Measurements from ENCODE around the gene KAZN. TPM values are rescaled to one million over a fixed set of nuclear protein-coding genes. Genes with fewer than 3 reads are reported as not detected.

Gene KAZN
- polyA plus RNA-seq, 1 of the 3 experiments (the other 2 are of a cell fraction) = 6.8 TPM

- TF ChIP-seq GABPA (IDR thresholded peaks at IDR 0.05; ENCODE audit: low read depth) = no peak
- TF ChIP-seq EZH2phosphoT487 (IDR thresholded peaks at IDR 0.05; ENCODE audit: borderline replicate concordance, low read depth) = no peak
- TF ChIP-seq TEAD4 (IDR thresholded peaks at IDR 0.05; ENCODE audit: borderline replicate concordance, insufficient read depth) = no peak
- TF ChIP-seq MXI1 (IDR thresholded peaks at IDR 0.05; ENCODE audit: low read depth, low read length) = no peak
- TF ChIP-seq NRF1 (IDR thresholded peaks at IDR 0.05; ENCODE audit: low read depth, low read length) = no peak
- TF ChIP-seq PBX3 (IDR thresholded peaks at IDR 0.05) = no peak
Measured at GRCh38 chr1:15057834-15058233, 459.3 kb downstream of the KAZN start (continued).

GRCh38 chr1:15058261-15058660 lies 459.8 kb downstream of the KAZN start:
- no peak overlapping the region for H3K27ac ChIP-seq (ENCODE audit: low read depth in 2 of 2, low read length in 1 of 2)
- H3K9me2 ChIP-seq = no peaks in the 10 kb centered on the region
- H3K36me3 ChIP-seq (replicated peaks in 1 of 2; ENCODE audit: control insufficient read depth in 1 of 2, insufficient read depth in 2 of 2, low read length in 1 of 2) = peaks cover 20 to 49% of the 10 kb centered on the region in 2 experiments
- WGBS (ENCODE audit: low lambda C conversion rate) = 76% methylated on average over 2 of the region's 2 CpGs
- no peaks in the 10 kb centered on the region for H3F3A ChIP-seq (replicated peaks; ENCODE audit: insufficient read depth)
- H3K27me3 ChIP-seq (ENCODE audit: insufficient read depth) = no peaks in the 10 kb centered on the region
- H3K9ac ChIP-seq = no peak overlapping the region
- CTCF ChIA-PET = interaction anchor here (1.3 to 3.8 kb wide), 3 partner anchors 11 to 1093 kb away, joined by 3 to 22 read pairs (median 3); no protein-coding TSS in a partner anchor
- H3K4me1 ChIP-seq (ENCODE audit: control insufficient read depth in 1 of 2, insufficient read depth in 2 of 2, low read depth in 1 of 2, low read length in 1 of 2) = no peaks in the 10 kb centered on the region; a peak in 1 of 4 replicates
- H3K4me2 ChIP-seq = no peak overlapping the region
- TF ChIP-seq GATA2 (CRISPR knock-in tag; IDR thresholded peaks at IDR 0.05) (no peak), RAD21 (IDR thresholded peaks at IDR 0.05; ENCODE audit: low read length) (no peak), REST (IDR thresholded peaks at IDR 0.05; ENCODE audit: low read depth, low read length) (no peak), MEF2A (IDR thresholded peaks at IDR 0.05; ENCODE audit: borderline replicate concordance, low read depth) (no peak), MXI1 (IDR thresholded peaks at IDR 0.05; ENCODE audit: low read depth, low read length) (no peak), TEAD4 (IDR thresholded peaks at IDR 0.05; ENCODE audit: borderline replicate concordance, insufficient read depth) (no peak), RFX5 (IDR thresholded peaks at IDR 0.05; ENCODE audit: low read length) (no peak), RXRA (IDR thresholded peaks at IDR 0.05; ENCODE audit: borderline replicate concordance, low read depth) (no peak), FOXJ3 (CRISPR knock-in tag; IDR thresholded peaks at IDR 0.05) (no peak), RCOR1 (IDR thresholded peaks at IDR 0.05; ENCODE audit: low read length) (no peak), TAF1 (IDR thresholded peaks at IDR 0.05; ENCODE audit: borderline replicate concordance, low read depth, low read length) (no peak)
- POLR2A ChIA-PET = no interaction called here
- peaks cover 4% of the 10 kb centered on the region; the same call in 1 of the 2 replicates for H4K20me1 ChIP-seq (ENCODE audit: insufficient read depth)
- no peaks in the 10 kb centered on the region for H3K9me3 ChIP-seq
- no peak overlapping the region for H2AFZ ChIP-seq (ENCODE audit: low read depth)
- H3K4me3 ChIP-seq (ENCODE audit: low read depth in 2 of 2, low read length in 1 of 2) = no peak overlapping the region
- no peak for DNase-seq
- H3K79me2 ChIP-seq (ENCODE audit: insufficient read depth) = no peaks in the 10 kb centered on the region
